CMK (cell line): ENCODE data around the gene PPP2R3C.
"Not testable (repeated sequence)": the region's sequence is repeated elsewhere in the genome, so short reads cannot be mapped to it uniquely, and the experiment has no call there.

Source experiments
- DNase-seq: peaks from one replicate; pipeline ENCODE4 v3.0.0-alpha.2; 2010; ENCODE audit warnings: low read depth

The PPP2R3C gene

DNA sequence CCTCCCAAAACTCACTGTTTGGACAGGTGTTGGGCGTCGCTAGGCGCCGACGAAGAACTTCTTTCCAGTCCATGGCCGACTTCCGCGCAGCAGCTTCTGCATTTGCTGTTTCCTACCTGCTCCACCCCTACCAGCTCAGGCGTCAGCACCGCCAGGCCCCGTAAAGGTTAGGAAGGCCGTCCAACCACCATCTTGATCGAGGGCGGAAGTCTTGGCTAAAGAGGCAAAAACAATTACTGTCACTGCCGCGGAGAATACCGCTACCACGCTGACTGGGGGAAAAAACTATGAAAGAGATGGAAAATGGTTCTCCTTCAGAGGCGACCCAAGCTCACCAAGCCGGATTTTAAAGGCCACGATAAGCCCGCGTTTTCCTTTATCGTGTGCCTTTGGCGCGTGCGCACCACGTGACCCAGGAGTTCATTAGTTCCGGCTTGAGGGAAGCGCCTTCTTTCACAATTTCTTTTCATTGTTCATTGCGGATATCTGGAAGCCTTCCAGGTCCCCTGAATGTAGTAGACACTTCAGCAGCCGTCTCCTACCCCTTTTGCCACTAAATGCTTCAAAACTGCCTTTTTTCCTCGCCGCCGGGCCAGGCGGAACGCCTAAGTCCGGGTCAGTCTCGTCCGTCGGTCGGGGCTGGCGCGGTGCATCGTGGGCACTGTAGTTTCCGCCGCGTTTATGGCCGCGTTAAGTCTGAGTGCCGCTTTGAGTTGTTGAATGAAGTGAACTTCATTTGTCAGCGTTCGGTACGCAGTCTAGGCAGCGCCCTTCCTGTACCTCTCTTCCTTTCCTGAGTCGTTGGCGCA lies at the start of gene PPP2R3C, which contains the start of gene PRORP:
Gene PPP2R3C, minus strand, starts transcription at position 104 of the 809 bp plus-strand sequence. Its CDS starts 31 bp downstream, at position 73.
Gene PRORP, plus strand, starts transcription at position 666 of the 809 bp plus-strand sequence. CDS start 694 bp downstream, outside the sequence.
- DNase-seq = peak; percentile 68

DNA sequence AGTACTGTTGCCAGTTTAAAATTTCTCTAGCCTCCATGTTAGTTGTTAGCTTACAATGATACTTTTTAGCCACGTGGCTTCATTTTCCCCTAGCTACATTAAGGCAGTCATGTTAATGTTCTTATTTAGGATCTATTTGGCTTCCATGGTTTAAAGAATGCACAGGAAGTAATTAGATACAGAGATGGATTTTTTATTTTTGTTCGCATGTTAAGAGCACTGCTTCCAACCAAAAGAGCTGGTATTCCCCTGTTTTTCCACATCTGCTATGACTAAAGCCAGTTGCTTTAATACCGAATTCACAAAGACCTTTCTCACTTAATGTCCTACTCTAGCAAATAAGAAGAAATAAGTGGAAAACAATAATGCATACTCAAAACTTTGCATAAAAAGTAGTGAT lies 45.7 kb upstream of the PPP2R3C start:
- DNase-seq = no peak

DNA sequence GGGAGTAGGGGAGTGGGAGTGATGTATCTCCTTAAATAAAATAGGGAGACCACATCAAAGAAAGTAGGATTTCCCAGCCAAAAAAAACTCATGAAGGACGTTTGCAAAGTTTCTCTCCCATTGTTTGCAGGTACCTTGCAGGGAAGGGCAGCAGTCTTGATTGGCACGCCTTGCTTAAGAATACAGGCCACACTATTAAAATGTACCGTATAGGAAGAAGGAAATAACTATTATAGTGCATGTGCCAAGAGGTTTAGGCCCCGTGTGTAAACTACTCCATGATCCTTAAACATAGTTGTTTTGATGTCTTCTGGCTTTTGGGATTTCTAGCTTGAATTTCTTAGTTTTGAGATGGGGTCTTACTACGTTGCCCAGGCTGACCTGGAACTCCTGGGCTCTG lies 43.1 kb upstream of the PPP2R3C start:
- no peak for DNase-seq

DNA sequence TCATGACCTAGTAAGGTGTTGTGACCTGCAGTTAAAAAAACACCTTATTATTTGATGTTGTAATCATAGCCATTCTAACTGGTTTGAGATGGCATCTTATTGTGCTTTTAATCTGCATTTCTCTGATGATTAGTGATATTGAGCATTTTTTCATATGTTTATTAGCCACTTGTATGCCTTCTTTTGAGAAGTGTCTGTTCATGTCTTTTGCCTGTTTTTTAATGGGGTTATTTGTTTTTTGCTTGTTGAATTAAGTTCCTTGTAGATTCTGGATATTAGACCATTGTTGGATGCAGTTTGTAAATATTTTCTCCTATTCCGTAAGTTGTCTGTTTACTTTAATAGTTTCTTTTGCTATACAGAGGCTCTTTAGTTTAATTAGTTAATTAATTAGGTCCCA lies 41.6 kb upstream of the PPP2R3C start:
- DNase-seq = no peak

DNA sequence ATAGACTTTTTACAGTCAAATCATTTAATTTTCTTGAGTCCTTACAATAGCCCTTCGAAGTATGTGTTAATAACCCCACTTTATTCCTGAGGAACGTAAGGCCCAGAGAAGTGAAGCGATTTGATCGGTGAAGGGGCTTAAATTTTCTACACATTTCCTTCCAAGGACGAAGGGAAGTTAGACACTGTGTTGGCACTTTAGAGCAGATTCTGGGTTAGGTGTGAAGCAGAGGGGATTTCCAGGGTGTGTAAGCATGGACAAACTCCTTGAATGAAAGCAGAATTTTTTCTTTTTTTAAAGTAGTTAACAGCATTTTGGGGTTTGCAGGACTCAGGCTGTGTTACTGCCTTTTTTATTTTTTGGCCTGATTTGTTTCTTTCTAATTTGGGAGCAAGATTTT lies 39.4 kb upstream of the PPP2R3C start:
- no peak for DNase-seq

DNA sequence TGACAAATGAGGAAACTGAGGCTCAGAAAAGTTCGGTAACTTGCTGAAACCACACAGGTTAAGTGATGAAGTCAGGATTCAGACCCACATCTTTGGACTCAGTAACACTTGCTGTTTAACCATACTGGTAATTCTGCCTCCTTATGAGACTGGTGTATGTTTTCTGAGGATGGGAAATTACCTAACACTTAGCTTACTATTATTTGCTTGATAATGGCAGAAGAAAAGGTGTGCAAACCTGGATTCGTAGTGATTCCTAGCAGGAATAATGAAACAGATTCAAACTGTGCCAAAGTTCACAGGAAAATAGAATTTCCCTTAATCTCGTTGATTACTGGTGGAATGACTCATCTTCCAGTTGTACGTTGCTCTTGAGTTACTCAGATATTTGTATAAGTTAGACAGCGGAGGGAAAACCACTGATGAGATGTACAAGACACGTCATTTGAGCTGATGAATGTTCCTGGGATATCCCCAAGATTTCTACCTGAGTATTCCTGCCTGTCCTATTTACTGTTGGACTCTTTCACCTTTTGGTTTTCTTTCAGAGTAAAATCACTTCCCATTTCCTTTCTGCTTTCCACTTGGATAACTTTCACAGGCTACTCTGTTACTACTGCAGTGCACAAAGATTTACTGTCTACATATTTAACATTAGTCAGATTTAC lies 38.1 kb upstream of the PPP2R3C start:
- no peak for DNase-seq

DNA sequence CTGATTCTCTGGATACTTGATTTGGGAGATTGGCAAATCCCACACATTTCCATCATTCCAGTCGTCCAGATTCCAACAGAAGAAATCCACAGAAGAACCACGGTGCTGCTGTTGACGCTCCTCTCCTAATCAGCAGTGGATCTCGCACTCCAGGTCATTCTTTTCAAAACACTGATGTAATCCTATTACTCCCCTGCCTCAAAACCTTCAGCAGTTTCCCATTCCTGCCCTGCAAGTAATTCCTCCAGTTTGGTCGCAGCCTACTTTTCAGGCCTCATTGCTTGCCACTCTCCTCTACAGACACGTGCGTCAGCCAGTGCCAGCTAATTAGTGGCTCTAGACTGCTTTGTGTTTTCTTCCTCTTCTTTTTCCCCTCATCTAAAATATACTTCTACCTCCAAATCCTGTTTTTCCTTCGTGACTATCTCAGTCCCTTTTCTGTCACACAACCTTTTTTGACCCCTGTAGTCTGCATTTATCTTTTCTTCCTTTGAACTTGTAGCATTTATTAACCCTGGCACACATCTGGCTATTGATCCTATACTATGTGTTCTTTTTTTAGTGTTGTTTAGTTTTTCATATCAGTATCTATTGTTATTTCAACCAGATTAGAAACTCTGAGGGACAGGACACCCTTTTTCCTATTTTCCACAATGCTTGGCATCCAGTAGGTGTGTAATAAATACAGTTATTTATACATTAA lies 37.3 kb upstream of the PPP2R3C start:
- DNase-seq = no peak

DNA sequence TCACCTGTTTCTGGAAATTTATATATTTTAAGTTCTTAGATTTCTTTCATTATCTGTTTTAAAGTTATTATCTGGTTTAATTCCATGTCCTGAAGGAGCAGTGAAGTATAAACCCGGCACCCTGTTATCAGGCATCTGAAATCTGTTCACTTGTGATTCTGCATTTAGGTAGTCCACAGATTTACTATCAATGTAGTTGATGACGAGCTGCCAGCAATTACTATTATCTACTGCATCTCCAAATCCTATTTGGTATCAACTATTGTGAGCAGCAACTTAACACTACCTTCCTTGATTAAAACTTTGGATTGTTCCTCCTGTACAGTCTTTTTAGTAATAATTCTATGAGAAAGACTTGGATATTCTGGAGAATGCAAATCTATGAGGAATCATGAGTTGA lies 36.7 kb upstream of the PPP2R3C start:
- no peak for DNase-seq

DNA sequence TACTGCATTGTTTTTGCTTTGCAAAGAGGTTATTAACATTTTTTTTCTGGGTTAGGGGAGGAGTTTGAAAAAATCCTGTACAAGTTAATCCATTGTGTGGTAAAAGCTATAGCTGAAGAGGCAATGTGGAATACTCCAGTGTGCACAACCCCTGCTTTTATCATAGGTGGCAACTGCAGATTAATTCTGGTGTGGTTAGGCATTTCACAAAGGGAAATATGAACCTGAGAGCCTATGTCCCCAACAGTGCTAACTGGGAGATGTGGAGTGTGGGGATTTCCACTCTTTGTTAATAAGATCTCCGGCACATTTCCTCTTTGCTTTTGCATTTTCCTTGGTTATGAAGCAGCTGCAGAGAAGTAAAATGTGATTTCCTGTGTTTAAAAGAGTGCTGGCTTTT lies 34.2 kb upstream of the PPP2R3C start:
- DNase-seq = no peak

DNA sequence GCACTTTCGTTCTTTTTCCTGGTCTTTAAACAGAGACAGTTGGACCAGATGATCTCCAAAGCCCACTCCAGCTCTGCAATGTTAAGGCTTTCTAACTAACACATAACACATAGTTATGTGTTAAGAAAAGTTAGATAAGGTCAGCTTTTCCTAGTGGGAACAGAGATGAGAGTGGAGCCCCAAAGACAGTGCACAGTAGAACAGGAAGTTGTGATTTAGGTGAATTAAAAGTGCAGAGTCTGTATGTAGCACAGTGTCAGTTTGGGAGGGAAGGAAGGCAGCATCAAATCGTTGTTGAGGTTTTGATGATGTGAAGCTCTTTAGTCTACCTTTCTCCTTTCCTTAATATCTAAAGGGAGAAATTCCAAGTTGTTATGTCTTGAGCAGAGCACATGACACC lies 32.2 kb upstream of the PPP2R3C start:
- no peak for DNase-seq

DNA sequence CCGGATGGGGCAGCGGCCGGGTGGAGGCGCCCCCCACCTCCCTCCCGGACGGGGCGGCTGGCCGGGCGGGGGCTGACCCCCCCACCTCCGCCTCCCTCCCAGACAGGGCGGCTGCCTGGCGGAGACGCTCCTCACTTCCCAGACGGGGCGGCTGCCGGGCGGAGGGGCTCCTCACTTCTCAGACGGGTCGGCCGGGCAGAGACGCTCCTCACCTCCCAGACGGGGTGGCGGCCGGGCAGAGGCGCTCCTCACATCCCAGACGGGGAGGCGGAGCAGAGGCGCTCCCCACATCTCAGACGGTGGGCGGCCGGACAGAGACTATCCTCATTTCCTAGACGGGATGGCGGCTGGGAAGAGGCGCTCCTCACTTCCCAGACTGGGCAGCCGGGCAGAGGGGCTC lies 30.7 kb upstream of the PPP2R3C start:
- DNase-seq = not testable (repeated sequence)

DNA sequence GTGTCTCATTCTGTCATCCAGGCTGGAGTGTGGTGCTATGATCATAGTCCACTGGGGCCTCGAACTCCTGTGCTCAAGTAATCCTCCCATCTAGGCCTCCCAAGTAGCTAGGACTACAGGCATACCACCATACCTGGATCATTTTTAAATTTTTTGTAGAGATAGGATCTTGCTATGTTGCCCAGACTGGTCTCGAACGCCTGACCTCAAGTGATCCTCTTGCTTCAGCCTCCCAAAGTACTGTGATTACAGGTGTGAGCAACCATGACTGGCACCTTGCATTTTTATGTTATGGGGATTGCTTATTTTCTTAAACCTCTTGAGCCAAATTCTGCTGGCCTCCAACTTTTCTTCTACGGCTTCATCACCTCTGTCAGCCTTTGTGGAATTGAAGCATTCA lies 27.4 kb upstream of the PPP2R3C start:
- no peak for DNase-seq

DNA sequence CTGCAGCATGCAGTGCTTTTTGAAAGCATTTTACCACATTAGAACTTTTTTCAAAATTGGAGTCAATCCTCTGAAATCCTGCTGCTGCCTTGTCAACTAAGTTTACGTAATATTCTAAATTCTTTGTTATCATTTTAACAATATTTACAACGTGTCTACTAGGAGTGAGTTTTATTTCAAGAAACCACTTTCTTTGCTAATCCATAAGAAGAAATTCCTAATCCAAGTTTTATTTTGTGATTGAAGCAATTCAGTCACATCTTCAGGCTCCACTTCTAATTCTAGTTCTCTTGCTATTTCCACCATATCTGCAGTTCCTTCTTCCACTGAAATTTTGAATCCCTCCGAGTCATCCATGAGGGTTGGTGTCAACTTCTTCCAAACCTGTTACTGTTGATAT lies 25.9 kb upstream of the PPP2R3C start:
- DNase-seq = no peak

DNA sequence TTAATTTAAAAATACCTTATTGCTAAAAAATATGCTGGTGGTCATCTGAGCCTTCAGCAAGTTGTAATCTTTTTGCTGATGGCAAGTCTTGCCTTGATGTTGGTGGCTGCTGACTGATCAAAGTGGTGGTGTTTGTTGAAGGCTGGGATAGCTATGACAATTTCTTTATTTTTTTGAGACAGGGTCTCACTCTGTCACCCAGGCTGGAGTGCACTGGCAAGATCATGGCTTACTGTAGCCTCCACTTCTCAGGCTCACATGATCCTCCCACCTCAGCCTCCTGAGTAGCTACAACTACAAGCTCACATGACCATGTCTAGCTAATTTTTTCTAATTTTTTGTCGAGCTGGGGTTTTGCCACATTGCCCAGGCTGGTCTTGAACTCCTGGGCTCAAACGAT lies 25.4 kb upstream of the PPP2R3C start:
- no peak for DNase-seq

DNA sequence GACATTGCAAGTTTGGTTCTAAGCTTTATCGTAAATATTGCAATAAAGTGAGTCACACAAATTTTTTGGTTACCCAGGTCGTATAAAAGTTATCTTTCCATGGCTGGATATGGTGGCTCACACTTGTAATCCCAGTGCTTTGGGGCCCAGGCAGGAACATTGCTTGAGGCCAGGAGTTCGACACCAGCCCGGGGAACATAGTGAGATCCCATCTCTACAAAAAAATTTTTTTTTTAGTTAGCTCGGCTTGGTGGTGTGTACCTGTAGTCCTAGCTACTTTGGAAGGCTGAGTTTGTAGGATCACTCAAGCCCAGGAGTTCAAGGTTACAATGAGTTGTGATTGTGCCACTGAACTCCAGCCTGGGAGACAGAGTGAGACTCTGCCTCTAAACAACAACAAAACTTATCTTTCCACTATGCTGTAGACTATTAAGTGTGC lies 24.9 kb upstream of the PPP2R3C start:
- DNase-seq = no peak

DNA sequence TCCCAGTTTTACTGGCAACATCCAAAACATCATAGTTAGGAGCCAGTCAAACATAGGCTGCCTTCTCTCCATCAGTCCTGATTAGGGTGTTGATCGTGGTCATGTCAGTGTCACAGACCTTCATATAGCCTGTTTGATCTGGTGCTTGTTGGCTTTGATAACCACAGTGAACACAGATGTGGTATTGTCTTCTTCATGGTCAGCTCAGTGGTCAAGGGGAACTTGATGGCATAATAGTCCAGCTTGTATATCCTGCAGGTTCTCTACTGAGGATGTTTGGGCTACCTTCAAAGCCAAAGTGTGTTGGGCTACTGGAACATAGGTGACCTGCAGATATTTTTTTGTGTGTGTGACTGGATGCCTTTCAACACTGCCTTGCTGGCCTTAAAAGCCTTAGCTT lies 22.2 kb upstream of the PPP2R3C start:
- no peak for DNase-seq

DNA sequence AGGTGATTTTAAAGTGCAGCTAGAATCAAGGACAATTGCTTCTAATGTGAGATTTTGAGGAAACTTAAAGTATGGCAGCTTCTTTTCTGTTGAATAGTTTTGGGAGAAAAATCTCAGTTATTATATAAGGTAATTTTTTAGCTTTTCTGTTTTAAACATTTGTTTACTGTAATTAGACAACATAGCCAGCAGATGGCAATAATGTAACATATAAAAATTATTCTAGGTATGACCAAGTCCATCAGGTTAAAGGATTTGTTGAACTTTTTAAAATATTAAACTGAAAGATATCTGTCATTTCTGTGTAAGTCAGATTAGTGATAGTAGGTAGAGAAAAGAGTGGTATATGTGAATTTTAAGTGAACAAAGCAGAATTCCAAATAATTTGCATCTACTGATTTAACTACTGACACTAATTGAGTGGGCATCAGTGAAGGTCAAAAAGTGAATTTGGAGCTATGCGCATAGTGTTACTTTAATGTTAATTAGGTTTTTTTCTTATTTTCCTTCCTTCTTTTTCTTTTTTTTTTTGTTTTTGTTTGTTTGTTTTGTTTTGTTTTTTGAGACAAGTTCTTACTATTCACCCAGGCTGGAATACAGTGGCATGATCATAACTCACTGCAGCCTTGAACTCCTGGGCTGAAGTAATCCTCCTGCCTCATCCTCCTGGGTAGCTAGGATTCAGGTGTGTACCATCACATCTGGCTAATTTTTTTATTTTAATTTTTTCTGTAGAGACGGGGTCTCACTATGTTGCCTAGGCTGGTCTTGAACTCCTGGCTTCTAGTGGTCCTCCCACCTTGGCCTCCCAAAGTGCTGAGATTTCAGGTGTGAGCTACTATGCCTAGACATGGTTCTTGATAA lies 19.2 kb upstream of the PPP2R3C start:
- no peak for DNase-seq

DNA sequence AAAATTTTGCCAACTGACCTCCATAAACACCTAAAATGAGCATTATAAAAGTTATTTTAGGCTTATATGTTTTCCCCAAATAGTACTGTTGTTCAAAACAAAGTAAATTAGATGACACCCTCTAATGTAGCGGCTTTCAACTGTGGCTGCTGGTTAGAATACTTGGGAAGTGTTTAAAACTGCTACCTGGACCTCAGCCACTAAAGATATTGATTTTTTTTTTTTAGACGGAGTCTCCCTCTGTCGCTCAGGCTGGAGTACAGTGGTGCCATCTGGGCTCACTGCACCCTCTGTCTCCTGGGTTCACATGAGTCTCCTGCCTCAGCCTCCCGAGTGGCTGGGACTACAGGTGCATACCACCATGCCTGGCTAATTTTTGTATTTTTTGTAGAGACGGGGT lies 16.8 kb upstream of the PPP2R3C start:
- no peak for DNase-seq

DNA sequence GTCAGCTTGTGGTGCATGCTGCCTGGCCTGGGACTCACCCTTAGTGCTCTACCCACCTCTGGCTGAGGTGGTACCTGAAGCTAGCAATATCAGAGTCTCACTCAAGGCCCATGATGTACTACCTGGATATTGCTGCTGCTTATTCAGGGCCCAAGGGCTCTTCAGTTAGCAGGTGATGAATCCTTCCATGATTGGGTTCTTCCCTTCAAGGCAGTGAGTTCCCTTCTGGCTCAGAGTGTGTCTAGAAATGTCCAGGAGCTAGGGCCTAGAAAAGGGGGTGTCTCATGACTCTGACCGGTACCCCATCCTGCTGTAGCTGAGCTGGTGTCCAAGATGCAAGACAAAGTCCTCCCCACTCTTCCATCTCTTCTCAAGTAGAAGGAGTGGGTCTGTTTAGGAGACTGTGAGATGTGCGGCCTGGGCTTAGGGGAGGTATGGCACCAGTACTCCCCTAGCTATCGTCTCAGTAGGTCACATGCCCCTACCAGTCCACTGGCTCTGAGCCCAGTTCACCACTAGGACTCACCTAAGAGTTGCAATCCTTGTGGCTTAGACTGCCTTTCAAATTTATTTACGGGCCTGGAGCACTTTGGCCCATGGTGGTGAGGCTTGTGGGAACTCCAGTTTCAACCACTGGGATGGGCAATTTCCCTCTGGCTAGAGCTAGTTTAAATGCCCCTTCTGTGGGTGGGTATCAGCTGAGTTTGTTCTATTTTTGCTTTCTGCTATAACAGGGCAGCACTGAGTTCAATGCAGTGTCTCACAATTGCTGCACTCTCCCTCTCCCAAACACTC lies 12.7 kb upstream of the PPP2R3C start:
- DNase-seq = no peak

DNA sequence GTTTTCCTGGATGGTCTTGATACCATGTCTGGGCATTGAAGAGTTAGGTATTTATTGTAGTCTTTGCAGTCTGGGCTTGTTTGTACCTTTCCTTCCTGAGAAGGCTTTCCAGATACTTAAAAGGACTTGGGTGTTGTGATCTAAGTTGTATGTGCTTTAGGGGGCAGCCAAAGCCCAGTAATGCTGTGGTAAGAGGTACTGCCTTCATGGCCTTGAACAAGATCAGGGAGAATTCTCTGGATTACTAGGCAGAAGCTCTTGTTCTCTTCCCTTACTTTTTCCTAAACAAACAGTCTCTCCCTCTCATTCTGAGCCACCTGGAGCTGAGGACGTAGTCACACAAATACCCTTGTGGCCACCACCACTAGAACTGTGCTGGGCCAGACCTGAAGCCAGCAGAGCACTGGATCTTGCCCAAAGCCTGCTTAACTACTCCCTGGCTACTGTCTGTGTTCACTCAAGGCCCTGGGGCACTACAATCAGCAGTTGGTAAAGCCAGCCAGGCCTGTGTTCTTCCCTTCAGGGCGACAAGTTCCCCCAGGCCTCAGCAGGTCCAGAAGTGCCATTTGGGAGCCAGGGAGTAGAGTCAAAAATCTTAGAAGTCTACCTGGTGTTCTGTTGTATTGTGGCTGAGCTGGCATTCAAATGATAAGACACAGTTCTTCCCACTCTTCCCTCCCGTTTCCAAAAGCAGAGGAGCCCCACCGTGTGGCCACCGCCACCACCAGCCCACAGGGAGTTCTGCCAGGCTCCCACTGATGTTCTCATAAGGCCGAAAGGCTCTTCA lies 11.9 kb upstream of the PPP2R3C start:
- DNase-seq = no peak
